Adipose tissue (tissue), 3 donors: ENCODE measurements around the gene FAM50B. TPM values are rescaled to one million over a fixed set of nuclear protein-coding genes. Genes with fewer than 3 reads are reported as not detected.

ENCODE experiments used
- H3K27ac ChIP-seq: one replicate; pipeline ENCODE4 v1.5.1; 2013; ENCODE audit warnings: low read depth, low read length
- WGBS, 3 donors: extraction: QIAGEN DNeasy Blood & Tissue Kit; methylation state at CpG; one replicate each; pipeline ENCODE4 v1.1.7; 2013; 5-methylcytosine and 5-hydroxymethylcytosine counted together
- polyA plus RNA-seq, 3 donors: library from polyadenylated mRNA; stranded (reverse); fragments of 200-250 nt; gene quantifications; one replicate each; pipeline ENCODE4 v1.2.3, GENCODE V29; 2013
- donor health status: healthy with polysubstance abuse.
- donor health status: Bipolar disorder and iron deficiency.
- donor health status: healthy.

The FAM50B gene
- polyA plus RNA-seq, 3 donors = 7.3 to 12.4 (median 9.2) TPM

DNA sequence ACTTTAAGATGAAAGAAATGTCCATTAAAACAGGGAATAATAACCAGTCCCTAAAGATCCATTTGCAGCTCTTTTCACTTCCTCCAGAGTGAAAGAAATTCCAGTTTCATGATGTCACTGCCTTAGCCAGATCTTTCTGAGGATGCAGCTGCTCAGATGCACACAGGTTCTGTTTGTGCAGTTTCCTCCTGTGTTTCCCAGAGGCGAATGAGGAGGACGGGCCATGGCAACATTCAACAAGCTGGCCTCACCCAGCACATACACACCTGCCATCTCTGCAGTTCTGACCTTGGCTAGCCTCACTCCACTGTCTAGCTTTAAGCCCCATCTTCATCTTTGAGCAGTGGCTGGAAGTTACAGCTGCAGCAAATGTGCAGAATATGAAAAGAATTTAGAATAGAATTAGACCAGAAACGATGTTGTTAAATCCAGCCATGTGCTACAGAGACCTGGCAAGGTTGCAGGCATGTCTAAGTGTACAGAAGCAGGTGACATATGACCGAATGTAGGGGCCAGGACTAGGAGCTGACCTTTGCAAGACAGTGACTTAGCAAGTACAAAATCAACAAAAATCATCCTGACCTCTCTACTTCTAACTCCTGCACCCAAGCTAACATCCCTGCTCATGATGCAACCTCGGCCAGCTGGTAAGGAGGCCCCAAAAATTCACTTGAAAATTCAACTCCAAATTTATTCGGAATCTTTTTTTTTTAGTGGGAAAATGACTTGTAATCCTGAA, 35.0 kb downstream of the FAM50B start:
- WGBS, 3 donors = 53 to 60% (median 53%) methylated on average over 6 of the region's 6 CpGs
- no peak overlapping the region for H3K27ac ChIP-seq

DNA sequence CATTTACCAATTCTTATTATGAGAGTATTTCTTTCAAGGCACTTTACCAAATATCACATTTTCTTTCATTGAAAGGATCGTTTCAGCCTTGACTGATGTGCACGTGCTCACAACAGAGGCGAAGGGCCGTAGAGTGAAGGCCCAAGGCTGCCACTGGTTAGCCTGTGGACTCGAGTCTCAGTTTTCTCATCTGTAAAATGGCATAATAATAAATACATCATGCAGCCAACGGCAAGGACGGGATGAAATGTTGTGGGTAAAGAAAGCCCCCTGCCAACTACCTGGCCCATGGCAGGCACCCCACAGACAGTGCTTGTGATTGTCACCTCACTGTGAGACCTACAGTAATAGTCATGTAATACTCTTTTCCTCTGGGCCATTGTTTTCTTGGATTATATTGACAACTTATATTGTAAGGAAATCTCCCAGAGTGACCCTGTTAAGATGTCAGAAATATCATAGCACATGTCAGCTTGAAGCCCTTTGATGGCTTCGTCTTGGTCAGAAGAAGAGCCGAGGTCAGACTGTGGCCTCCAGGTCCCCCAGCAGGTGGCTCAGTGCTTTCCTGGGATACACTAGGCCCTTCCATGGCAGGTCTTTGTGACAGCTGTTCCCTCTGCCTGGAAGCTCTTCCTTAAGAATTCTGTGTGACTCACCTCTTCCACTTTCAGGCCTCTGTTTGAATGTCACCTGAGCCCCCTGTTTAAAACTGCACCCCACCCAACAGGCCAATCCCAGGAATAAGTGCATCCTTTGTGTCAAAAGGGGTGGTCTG, 36.3 kb downstream of the FAM50B start:
- 89 to 97% (median 95%) methylated on average over 9 of the region's 9 CpGs for WGBS, 3 donors
- no peak overlapping the region for H3K27ac ChIP-seq

DNA sequence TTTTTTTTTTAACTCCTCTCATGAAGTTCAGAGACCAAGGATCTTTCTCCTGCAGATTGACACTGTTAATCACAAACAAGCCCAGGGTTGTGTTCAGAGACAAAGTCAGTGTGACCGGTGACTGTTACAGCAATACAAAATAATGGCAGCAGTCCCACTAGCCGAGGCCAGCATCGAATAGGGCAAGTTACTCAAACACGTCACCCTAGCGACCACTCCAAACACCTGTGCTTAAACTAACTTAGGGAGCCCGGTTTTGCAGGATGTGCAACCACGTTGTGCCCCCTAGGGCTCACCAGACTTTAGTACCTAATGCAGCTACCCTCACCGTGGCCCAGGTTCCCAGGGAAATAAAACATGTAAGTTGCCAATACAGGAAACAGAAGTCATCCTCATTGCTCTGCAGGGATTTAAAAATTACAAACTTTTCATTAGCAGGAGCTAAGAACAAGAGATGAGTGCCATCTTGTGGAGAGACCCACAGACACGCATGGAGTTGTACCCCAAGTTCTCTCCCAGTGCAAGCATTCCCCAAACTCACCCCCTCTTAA, 38.1 kb downstream of the FAM50B start:
- 44 to 55% (median 53%) methylated on average over 9 of the region's 9 CpGs for WGBS, 3 donors
- H3K27ac ChIP-seq = no peak overlapping the region

DNA sequence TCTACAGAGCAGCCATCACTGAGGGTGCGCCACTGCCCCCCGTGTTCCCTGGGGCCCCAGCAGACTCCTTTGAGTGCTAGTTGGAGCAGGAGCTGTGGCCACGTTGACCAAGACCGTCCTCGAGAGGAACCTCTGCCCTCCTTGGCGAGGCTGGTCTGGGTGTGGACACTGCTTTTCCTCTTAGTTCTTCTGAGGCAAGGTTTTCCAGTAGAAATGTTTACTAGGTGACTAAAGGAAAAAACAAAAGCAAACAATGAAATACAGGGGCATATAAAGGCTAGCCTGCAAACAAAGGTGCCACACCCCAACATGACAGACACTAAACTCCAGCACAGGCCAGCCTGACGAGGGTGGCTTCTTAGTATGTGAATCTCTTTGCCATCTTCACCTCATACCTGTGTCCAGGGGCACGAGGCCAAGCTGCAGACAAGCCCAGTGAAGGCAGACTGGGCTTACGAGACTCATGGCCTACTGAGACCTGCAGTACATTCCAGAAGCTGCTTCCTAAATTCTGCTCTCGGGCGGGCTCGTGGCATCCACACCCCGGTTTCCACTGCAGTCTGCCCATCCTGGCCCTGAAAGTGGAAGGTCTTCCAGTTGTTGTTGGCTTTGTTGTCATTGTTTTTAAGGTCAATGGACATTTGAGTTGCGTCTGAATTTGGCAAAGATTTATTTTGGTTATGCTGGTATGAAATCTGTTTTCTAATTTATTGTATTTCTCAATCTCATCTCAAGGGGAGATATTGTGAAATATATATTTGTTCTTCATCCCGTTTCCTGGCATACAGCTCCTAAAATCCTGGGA, 39.2 kb downstream of the FAM50B start:
- no peak overlapping the region for H3K27ac ChIP-seq
- 52 to 77% (median 71%) methylated on average over 15 of the region's 15 CpGs for WGBS, 3 donors

DNA sequence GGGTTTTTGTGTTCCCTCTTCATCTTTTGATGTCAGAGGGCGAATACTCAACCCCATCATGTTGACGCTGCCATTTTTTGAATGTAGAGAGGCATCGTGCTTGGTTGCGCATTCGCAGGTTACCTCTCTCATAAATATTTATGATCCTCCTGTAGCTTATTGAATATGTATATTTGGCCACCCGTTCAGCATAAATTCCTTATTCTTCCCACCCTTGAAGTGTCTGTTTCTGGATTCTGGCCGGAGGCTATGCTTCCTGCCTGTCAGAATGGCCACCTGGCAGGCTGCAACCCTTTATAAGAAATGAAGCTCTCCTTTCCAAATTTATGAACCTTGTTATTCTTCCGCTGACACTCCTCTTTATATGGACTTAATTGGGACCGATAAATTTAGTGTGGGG, 40.9 kb downstream of the FAM50B start:
- no peak overlapping the region for H3K27ac ChIP-seq
- 88 to 92% (median 89%) methylated on average over 9 of the region's 9 CpGs for WGBS, 3 donors

DNA sequence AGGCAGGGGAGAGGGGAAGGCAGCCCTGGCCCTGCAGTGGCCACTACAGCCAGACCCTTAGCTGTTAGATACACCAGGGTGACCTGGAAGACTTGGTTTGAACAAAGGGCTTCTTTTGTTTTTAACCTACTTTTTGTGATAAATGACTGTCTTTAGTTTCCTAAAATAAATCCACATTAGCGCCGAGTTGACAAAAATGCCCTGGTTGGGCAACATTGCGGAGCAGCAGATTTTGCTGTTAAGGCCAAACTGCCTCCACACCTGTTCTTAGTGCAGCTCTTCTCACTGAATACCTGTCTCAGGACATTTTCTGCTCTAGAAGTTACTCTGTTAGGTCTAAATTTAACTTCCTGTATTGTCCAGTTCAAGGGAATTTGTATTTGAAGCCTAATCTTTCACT, 42.7 kb downstream of the FAM50B start:
- WGBS, 3 donors = 62 to 84% (median 77%) methylated on average over 3 of the region's 3 CpGs
- no peak overlapping the region for H3K27ac ChIP-seq

DNA sequence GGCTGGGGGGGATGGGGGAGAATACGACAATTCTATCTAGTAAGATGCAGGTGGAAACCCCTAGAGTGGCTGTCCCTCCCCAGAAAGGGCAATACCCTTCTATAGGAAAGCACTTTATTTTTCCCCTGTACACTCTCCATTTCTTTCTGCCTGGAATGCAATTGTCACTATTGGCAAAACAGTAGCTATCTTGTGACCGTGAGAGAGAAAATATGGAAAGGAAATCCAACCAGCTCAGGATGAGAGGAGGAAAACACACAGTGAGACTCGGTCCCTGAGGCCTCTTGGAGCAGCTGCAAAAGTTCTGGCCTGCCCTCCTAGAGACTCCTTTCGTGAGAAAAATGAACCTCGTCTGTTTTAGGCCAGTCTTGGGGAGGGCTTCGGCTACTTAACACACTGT, 43.4 kb downstream of the FAM50B start:
- 66 to 83% (median 80%) methylated on average over 6 of the region's 6 CpGs for WGBS, 3 donors

DNA sequence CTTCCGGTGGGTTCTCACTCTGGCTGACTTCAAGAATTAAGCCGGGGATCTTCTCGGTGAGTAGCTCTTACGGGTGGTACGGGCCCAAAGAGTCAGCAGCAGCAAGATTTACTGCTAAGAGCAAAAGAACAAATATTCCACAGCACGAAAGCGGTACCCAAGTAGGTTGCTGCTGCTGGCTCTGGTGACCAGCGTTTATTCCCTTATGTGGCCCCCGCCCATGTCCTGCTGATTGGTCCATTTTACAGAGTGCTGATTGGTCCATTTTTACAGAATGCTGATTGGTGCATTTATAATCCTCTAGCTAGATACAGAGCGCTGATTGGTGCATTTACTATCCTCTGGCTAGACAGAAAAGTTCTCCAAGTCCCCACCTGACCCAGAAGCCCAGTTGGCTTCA, 44.3 kb downstream of the FAM50B start:
- 96 to 98% (median 97%) methylated on average over 10 of the region's 10 CpGs for WGBS, 3 donors

More for the DNA sequence above, 43.4 kb downstream of the FAM50B start:
- no peak overlapping the region for H3K27ac ChIP-seq

DNA sequence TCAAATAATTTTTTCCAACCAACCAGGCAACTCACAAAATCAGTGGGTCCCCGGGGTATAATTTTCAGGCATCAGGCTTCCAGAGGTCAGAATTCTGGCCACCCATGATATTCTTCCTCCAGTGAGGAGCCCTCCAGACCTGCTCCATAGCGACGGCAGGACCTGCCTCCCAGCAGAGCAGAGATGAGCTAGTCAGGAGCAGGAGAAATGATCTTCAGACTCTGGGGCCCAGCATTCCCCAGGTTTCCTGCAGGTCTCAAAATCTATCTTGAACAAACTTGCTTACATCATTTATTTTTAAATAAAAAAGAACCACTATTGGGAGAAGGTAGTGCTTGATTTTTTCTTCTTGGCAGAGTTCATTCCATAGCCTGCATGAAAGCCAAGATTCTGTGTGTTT, 44.7 kb downstream of the FAM50B start:
- no peak overlapping the region for H3K27ac ChIP-seq
- WGBS, 3 donors = 85 to 90% (median 87%) methylated on average over 3 of the region's 3 CpGs

More for the DNA sequence above, 44.3 kb downstream of the FAM50B start:
- H3K27ac ChIP-seq = no peak overlapping the region

DNA sequence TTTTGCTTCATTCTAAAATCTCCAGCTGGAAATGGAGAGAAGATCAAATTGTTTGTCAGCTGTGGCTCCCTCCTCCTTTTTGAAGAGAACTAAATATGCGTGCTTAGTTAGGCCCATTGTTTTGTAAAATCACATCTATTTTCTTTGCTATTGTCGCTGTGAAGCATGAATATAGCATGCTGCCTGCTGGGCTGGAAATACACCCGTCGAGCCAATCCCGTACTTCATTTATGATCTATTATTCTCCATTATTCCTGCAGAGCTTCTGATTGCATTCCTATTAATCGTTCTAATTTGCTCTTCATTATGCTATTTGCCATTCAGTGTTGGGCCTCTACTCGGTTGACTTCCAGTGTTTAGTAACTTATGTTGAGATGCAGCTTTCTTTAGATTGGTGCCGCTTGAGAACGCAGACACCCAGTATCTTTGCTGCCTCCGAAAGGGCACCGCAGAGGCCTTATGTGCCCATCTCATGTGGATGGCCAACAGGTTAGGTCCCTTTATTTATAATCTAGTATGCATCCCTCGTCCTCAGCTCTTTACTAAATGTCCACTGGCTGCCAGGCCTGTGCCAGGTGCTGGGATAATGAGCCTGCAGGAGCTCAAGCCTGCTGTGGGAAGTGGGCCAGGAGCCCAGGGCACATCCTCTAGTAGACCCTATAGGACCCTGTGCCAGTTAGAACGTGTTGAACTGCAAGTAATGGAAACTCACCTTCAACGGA, 45.6 kb downstream of the FAM50B start:
- H3K27ac ChIP-seq = no peak overlapping the region
- 88 to 92% (median 89%) methylated on average over 14 of the region's 14 CpGs for WGBS, 3 donors

DNA sequence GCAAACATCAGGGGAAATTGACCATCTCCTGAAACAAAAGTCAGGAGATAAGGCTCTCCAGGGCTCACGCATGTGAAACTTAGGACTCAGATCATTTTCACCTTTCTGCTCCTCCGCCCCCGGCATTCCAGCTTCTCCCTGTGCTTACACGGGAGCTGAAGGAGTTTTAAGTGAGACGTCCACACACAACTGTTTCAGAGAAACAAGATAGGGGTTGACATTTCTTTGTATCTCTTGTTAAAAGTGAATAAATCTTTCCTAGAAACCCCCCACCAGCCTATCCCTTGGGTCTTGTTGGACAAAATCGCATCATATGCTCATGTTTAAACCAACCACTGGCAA, 46.1 kb downstream of the FAM50B start:
- WGBS, 3 donors = 86 to 91% (median 89%) methylated on average over 6 of the region's 6 CpGs
- no peak overlapping the region for H3K27ac ChIP-seq

DNA sequence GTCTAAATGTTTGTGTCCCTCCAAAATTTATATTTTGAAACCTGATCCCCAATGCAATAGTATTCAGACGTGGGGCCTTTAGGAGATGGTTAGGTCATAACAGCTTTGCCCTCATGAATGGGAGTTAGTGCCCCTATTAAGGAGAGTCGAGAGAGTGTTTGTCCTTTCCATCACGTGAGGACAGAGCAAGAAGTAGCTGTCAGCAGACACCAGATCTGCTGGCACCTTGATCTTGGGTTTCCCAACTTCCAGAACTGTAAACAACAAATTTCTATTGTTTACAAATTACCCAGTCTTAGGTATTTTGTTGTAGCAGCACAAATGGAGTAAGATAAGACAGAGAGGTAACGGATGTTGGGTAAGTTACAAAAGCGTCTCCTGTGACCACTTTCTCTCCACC, 46.6 kb downstream of the FAM50B start:
- 86 to 88% (median 87%) methylated on average over 5 of the region's 5 CpGs for WGBS, 3 donors
- H3K27ac ChIP-seq = no peak overlapping the region

DNA sequence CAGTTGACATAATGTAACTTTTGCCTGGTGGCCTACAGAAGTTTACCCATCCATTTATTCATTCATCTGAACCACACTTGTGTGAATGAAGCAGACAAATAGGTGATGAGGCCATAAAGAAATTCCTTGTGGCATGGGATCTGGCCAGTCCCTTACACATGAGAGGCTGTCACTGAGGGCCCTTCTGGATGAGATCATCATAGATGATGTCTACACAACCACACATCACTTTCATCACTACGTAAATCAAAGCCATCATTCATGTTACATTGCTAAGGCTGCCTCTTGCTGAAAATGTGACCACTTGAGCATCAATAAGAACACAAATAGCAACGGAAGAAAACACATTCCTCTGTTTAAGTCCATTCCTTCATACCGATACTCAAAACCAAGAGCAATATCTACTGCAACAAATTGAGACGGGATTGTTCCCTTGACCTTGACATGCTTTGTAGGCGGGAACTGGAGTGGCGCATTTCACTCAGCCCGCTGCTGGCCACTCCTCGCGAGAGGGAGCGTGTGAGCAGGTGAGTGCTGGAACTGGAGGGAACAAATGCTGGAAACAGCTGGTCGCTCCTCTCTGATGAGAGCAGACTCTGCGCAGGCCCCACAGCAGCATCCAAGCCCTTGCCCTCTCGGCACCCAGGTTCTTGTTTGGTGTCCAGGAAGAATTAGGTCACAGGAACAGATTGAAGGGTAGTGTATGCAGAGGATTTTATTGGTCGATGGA, 49.3 kb downstream of the FAM50B start:
- 89 to 96% (median 92%) methylated on average over 14 of the region's 14 CpGs for whole genome bisulfite sequencing, 3 donors

DNA sequence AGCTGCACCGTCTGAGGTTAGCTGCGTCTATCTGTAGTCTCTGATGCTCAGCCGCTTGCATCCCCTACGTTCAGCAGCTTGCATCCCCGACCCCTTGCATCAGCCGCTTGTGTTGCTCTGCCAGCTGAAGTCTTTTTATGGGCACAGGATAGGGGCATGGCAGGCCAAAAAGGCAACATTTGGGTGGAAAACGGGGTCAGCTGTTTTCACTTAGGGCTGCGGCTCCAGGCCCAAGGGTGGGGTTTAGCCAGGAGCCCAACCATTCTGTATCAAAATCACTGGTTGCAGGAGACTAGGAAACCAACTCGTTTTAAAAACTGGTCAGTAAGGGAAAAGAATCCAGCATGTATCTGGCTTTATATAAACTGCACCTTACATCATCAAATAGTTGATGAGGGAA, 49.9 kb downstream of the FAM50B start:
- 89 to 93% (median 90%) methylated on average over 9 of the region's 9 CpGs for WGBS, 3 donors
- H3K27ac ChIP-seq = no peak overlapping the region

More for the DNA sequence above, 49.3 kb downstream of the FAM50B start:
- no peak overlapping the region for H3K27ac ChIP-seq

DNA sequence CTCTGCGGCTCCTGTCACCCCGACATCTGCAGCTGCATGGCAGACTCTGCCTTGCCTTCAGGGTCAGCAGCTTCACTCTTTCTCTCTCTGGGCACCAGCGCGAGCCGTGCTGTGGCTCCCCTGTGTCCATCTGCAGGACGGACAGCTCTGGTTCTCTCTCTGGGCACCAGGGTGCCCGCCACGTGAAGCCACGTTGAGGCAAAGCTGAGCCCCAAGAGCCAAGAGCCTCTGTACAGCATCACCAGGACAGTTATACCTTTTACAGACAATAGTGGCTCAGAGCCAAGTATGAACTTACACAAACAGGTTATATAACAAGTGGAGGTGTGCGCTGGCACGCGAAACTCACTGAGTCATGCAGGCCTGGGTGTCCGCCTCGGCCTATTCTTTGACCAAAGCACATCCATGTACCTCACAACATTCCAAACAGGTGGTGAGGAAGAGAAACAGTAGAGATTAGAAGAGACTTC, 50.8 kb downstream of the FAM50B start:
- WGBS, 3 donors = 78 to 88% (median 88%) methylated on average over 14 of the region's 14 CpGs
- H3K27ac ChIP-seq = no peak overlapping the region
